Adrenal gland (tissue), 12 donors: ENCODE measurements around the gene NPVF. TPM values are rescaled to one million over a fixed set of nuclear protein-coding genes. Genes with fewer than 3 reads are reported as not detected.

Experiments
- DNase-seq, 7 donors: peaks; one replicate each; pipeline ENCODE4 v3.0.0-alpha.2; 2019 to 2020
- H3K27ac ChIP-seq, 5 donors: fragments of 200-600 bp; sonication (generic) in 4 of 5; 1 replicate in 3 of 5; 2 replicates in 2 of 5; pipeline versions ENCODE4 v1.5.1 to v1.8.0; 2016 to 2020; ENCODE audit warnings: mild to moderate bottlenecking in 1 of 5
- H3K27me3 ChIP-seq: fragments of 200-600 bp; 2 replicates; pipeline ENCODE4 v1.8.0; 2021
- H3K36me3 ChIP-seq, 2 donors: fragments of 200-600 bp; replicated peaks in 1 of 2; 1 replicate in 1 of 2; 2 replicates in 1 of 2; pipeline versions ENCODE4 v1.5.1 to v1.8.0; 2018 to 2022
- H3K4me1 ChIP-seq, 2 donors: fragments of 200-600 bp; replicated peaks in 1 of 2; 1 replicate in 1 of 2; 2 replicates in 1 of 2; pipeline versions ENCODE4 v1.5.1 to v1.8.0; 2018 to 2021
- H3K4me3 ChIP-seq, 4 donors: fragments of 200-600 bp; sonication (generic) in 3 of 4; one replicate each; pipeline ENCODE4 v1.5.1; 2016 to 2018
- H3K9me3 ChIP-seq, 3 donors: fragments of 200-600 bp; sonication (generic) in 1 of 3; replicated peaks in 1 of 3; 1 replicate in 2 of 3; 2 replicates in 1 of 3; pipeline versions ENCODE4 v1.5.1 to v1.8.0; 2016 to 2021
- POLR2A ChIP-seq, 2 donors: fragments of 450-650 bp; IDR thresholded peaks; one replicate each; pipeline ENCODE4 v1.6.1; 2017; ENCODE audit warnings: antibody characterized with exemption in 2 of 2, mild to moderate bottlenecking in 2 of 2, moderate library complexity in 1 of 2
- WGBS, 4 donors: extraction: QIAGEN DNeasy Blood & Tissue Kit in 2 of 4; methylation state at CpG; one replicate each; pipeline versions ENCODE4 v1.1.5 to v1.1.7; 2013 to 2017; 5-methylcytosine and 5-hydroxymethylcytosine counted together
- intact Hi-C, 2 donors: fragments of 100-400 bp; cut with DNase I; formaldehyde crosslinking; loops; one replicate each; pipeline versions ENCODE4 v1.14.1 to v1.15.0; 2022 to 2023
- polyA plus RNA-seq, 3 donors: library from polyadenylated mRNA; stranded (reverse); fragments of 200-250 nt in 2 of 3; fragments of 350-450 nt in 1 of 3; fragmentation: Illumina TruSeq in 1 of 3; extraction: RNeasy Lipid Tissue Mini Kit (QIAGEN cat#74804) in 1 of 3; gene quantifications; one replicate each; pipeline ENCODE4 v1.2.3, GENCODE V29; 2013 to 2014
- total RNA-seq, 9 donors: library from RNA; depleted of rRNA in 4 of 9; stranded (reverse); fragments of >200 nt in 4 of 9; fragments of 120-200 nt in 1 of 9; fragmentation: NEBNext Ultra II Directional in 1 of 9; extraction: Animal tissue kit (Norgen Biotek cat#: 25700) in 1 of 9; gene quantifications; one replicate each; pipeline versions ENCODE4 v1.1.0 to v1.2.4, GENCODE V29; 2013 to 2023
- TF ChIP-seq, protein P1 (sequence below), 6 experiments: fragments of 450-650 bp in 4 of 6; fragments of 200-600 bp in 2 of 6; sonication (generic) in 1 of 6; IDR thresholded peaks; 1 replicate in 5 of 6; 2 replicates in 1 of 6; pipeline versions ENCODE4 v1.5.1 to v1.8.0; 2016 to 2021; ENCODE audit warnings: antibody characterized with exemption in 6 of 6, mild to moderate bottlenecking in 2 of 6, moderate library complexity in 1 of 6
- donor health status: healthy with polysubstance abuse.
- donor health status: Bipolar disorder and iron deficiency.
- donor health status: DM: yes; HTN: yes; CAD: no.
- donor health status: DM: no; HTN: no; CAD: no.
- donor health status: DM: no; HTN: no; CAD: no.
- donor health status: DM: yes; HTN: yes; CAD: no.

The NPVF gene
- total and polyA plus RNA-seq, 12 donors = not detected

DNA sequence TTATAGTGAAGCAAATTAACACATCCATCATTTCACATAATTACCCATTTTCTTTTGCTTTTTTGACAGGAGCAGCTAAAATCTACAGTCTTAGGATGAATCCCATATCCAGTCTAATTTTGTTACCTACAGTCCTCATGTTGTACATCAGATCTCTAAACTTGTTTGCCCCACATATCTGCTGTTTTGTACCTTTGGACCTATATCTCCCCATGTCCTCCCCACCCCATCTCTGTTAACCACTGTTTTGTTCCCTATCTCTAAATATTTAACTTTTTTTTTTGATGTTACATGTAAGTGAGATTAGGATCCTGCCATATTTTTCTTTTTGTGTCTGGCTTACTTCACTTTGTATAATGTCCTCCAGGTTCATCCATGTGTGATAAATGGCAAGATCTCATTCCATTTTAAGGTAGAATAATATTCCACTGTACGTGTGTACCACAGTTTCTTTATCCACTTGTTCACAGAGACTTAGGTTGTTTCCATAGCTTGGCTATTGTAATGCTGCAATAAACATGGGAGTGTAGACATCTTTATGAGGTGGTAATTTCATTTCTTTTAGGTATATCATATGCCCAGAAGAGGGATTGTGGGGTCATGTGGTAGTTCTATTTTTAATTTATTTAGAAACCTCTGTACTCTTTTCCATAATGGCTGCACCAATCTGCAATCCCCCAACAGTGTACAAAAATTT lies 19.6 kb downstream of the NPVF start:
- H3K27ac ChIP-seq = no peak overlapping the region
- no peak for DNase-seq
- TF ChIP-seq, protein P1, sequence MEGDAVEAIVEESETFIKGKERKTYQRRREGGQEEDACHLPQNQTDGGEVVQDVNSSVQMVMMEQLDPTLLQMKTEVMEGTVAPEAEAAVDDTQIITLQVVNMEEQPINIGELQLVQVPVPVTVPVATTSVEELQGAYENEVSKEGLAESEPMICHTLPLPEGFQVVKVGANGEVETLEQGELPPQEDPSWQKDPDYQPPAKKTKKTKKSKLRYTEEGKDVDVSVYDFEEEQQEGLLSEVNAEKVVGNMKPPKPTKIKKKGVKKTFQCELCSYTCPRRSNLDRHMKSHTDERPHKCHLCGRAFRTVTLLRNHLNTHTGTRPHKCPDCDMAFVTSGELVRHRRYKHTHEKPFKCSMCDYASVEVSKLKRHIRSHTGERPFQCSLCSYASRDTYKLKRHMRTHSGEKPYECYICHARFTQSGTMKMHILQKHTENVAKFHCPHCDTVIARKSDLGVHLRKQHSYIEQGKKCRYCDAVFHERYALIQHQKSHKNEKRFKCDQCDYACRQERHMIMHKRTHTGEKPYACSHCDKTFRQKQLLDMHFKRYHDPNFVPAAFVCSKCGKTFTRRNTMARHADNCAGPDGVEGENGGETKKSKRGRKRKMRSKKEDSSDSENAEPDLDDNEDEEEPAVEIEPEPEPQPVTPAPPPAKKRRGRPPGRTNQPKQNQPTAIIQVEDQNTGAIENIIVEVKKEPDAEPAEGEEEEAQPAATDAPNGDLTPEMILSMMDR (IDR thresholded peaks at IDR 0.05) = no peak
- no peak for TF ChIP-seq POLR2A (IDR thresholded peaks at IDR 0.05)
- intact Hi-C loops = no loop called here
- 76 to 89% (median 78%) methylated on average over 1 of the region's 1 CpG for WGBS, 4 donors
- no peaks in the 10 kb centered on the region for H3K4me1 ChIP-seq
- H3K9me3 ChIP-seq = no peaks in the 10 kb centered on the region
- no peaks in the 10 kb centered on the region for H3K36me3 ChIP-seq
- no peak overlapping the region for H3K4me3 ChIP-seq
- H3K27me3 ChIP-seq = peaks cover 6% of the 10 kb centered on the region

DNA sequence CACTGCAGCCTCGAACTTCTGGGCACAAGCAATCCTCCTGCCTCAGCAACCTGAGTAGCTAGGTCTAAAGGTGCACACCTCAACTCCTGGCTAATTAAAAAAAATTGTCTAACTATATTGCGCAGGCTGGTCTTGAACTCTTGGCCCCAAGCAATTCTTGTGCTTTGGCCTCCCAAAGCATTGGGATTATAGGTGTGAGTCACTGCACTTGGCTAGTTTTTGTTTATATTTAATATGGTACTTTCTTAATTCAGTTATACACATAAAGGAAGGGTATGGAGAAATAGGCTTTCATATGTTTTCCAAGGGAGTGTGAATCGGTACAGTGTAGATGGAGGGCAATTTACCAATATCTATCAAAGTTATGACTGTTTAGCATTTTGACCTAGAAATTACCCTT lies 20.4 kb downstream of the NPVF start:
- Histone ChIP-seq H3K4me1 (no peaks in the 10 kb centered on the region), H3K4me3 (no peak overlapping the region), H3K27ac (no peak overlapping the region), H3K36me3 (no peaks in the 10 kb centered on the region), H3K9me3 (no peaks in the 10 kb centered on the region), H3K27me3 (peaks cover 6% of the 10 kb centered on the region)
- intact Hi-C loops = no loop called here
- 81 to 89% (median 86%) methylated on average over 3 of the region's 3 CpGs for WGBS, 4 donors
- TF ChIP-seq, protein P1 (IDR thresholded peaks at IDR 0.05) = no peak
- no peak for TF ChIP-seq POLR2A (IDR thresholded peaks at IDR 0.05)
- no peak for DNase-seq

DNA sequence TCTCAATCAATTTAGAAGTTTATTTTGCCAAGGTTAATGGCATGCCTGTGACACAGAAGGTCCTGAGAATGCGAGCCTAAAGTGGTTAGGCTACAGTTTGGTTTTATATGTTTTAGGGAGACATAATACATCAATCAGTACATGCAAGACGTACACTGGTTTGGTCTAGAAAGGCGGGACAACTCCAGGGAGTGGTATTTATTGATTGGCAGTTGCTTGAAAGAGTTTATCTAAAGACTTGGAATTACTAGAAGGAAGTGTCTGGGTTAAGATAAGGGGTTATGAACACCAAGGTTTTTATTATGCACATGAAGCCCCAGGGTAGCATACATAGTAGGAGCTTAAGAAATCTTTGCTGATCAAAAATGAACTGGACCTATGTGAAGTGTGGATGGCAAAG lies 21.5 kb downstream of the NPVF start:
- Histone ChIP-seq H3K4me1 (no peaks in the 10 kb centered on the region), H3K36me3 (no peaks in the 10 kb centered on the region), H3K27ac (no peak overlapping the region), H3K27me3 (peaks cover 6% of the 10 kb centered on the region), H3K4me3 (no peak overlapping the region), H3K9me3 (no peaks in the 10 kb centered on the region)
- TF ChIP-seq, protein P1 (IDR thresholded peaks at IDR 0.05) = no peak
- no peak for TF ChIP-seq POLR2A (IDR thresholded peaks at IDR 0.05)
- intact Hi-C loops = no loop called here
- DNase-seq = no peak
- WGBS, 4 donors = 78 to 94% (median 88%) methylated on average over 3 of the region's 3 CpGs

DNA sequence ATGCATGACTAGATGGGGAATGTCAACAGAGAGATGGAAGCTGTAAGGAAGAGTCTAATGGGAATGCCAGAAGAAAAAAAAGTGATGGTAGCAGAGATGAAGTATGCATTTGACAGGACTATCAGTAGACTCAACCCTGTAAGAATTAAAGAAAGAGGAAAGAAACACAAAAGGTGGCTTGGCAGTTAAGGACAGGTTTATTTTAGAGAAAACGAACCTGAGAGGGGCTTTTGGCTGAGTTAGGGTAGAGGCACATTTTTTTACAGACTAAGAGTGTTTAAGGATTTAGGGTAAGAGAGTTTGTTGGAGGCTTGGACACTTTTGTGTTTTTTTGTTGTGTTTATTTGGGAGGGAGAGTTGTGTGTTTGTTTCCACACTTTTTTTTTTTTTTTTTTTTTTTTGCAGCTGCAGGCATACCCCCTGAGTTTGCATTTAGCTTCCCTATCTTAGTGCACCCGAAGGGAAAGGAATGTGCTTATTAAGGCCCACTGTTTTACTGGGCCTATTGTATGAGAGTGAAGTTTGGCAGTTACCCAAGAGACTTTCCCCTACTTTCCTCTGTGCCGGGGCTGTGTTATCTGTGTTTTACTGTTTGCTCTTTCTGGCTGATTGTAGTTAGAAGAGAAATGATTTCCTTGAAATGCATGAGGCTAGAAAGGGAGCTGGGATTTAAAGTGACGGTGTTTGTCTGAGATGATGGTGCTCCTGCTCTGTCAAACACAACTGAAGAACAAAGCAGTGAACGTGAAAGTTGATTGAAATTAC lies 32.0 kb downstream of the NPVF start:
- TF ChIP-seq POLR2A (IDR thresholded peaks at IDR 0.05) = no peak
- TF ChIP-seq, protein P1 (IDR thresholded peaks at IDR 0.05) = no peak
- intact Hi-C loops = no loop called here
- peak in 3 of 7 donors; percentile 22 to 34 (median 24) for DNase-seq
- H3K36me3 ChIP-seq = no peaks in the 10 kb centered on the region
- H3K4me1 ChIP-seq = no peaks in the 10 kb centered on the region
- H3K9me3 ChIP-seq = no peaks in the 10 kb centered on the region
- no peak overlapping the region for H3K27ac ChIP-seq
- no peaks in the 10 kb centered on the region for H3K27me3 ChIP-seq
- no peak overlapping the region for H3K4me3 ChIP-seq
- 39 to 53% (median 42%) methylated on average over 5 of the region's 5 CpGs for WGBS, 4 donors
